ENCODE results near the gene HDAC4. TPM values are rescaled to one million over a fixed set of nuclear protein-coding genes. Genes with fewer than 3 reads are reported as not detected.
A peak's percentile ranks its signal among the peaks of the same experiment; 100 is the strongest.

Gene HDAC4
- total RNA-seq, 1 donor from 2014 or later, result 18.3 TPM

GRCh38 chr2:239151201-239152131 lies 249.4 kb downstream of the HDAC4 start:
- no peak for ATAC-seq
- DNase-seq (ENCODE audit: low spot score), result peak; percentile 27

GRCh38 chr2:239150125-239151011 lies 250.5 kb downstream of the HDAC4 start:
- peak; percentile 26 for DNase-seq (ENCODE audit: low spot score)
- no peak for ATAC-seq

- no peak for ATAC-seq
- DNase-seq (ENCODE audit: low spot score), result peak; percentile 38
These were observed 251.3 kb downstream of the HDAC4 start for GRCh38 chr2:239149501-239149900.

- DNase-seq (ENCODE audit: low spot score) (peak; percentile 32), ATAC-seq (no peak)
These were observed 252.2 kb downstream of the HDAC4 start for GRCh38 chr2:239148495-239149200.

GRCh38 chr2:239147376-239147775 lies 253.4 kb downstream of the HDAC4 start:
- DNase-seq (ENCODE audit: low spot score) (no peak), ATAC-seq (no peak)

GRCh38 chr2:239146741-239147181 lies 254.1 kb downstream of the HDAC4 start:
- no peak for DNase-seq (ENCODE audit: low spot score)
- ATAC-seq, result no peak

GRCh38 chr2:239146011-239146641 lies 254.7 kb downstream of the HDAC4 start:
- DNase-seq (ENCODE audit: low spot score) (no peak), ATAC-seq (no peak)

GRCh38 chr2:239145601-239146000 lies 255.2 kb downstream of the HDAC4 start:
- DNase-seq (ENCODE audit: low spot score) (no peak), ATAC-seq (no peak)

GRCh38 chr2:239145106-239145505 lies 255.7 kb downstream of the HDAC4 start:
- DNase-seq (ENCODE audit: low spot score), result no peak
- ATAC-seq, result no peak

- ATAC-seq (no peak), DNase-seq (ENCODE audit: low spot score) (no peak)
These were observed 256.2 kb downstream of the HDAC4 start for GRCh38 chr2:239144713-239144999.

GRCh38 chr2:239143858-239144712 lies 256.7 kb downstream of the HDAC4 start:
- DNase-seq (ENCODE audit: low spot score) (no peak), ATAC-seq (peak; percentile 78)

GRCh38 chr2:239142806-239143205 lies 258.0 kb downstream of the HDAC4 start:
- DNase-seq (ENCODE audit: low spot score) (no peak), ATAC-seq (no peak)

- ATAC-seq, result no peak
- no peak for DNase-seq (ENCODE audit: low spot score)
These were observed 258.5 kb downstream of the HDAC4 start for GRCh38 chr2:239142296-239142695.

GRCh38 chr2:239141021-239141760 lies 259.6 kb downstream of the HDAC4 start:
- DNase-seq (ENCODE audit: low spot score), result no peak
- ATAC-seq, result no peak

- ATAC-seq (no peak), DNase-seq (ENCODE audit: low spot score) (no peak)
These were observed 260.3 kb downstream of the HDAC4 start for GRCh38 chr2:239140346-239141020.

- DNase-seq (ENCODE audit: low spot score) (no peak), ATAC-seq (no peak)
These were observed 261.3 kb downstream of the HDAC4 start for GRCh38 chr2:239139566-239139965.

- ATAC-seq (no peak), DNase-seq (ENCODE audit: low spot score) (no peak)
These were observed 261.7 kb downstream of the HDAC4 start for GRCh38 chr2:239139101-239139500.

- DNase-seq (ENCODE audit: low spot score) (no peak), ATAC-seq (no peak)
These were observed 262.2 kb downstream of the HDAC4 start for GRCh38 chr2:239138610-239139009.

GRCh38 chr2:239137898-239138283 lies 262.9 kb downstream of the HDAC4 start:
- DNase-seq (ENCODE audit: low spot score) (no peak), ATAC-seq (no peak)

Measured in left lobe of liver (tissue), 2 donors.